ENCODE data around the gene C3. TPM values are rescaled to one million over a fixed set of nuclear protein-coding genes. Genes with fewer than 3 reads are reported as not detected.

Gene C3
- total and polyA plus RNA-seq, 2 of the 13 experiments (the other 11 are each of a cell fraction or from before 2014, with no cell fraction given), result 1,455 to 6,272 TPM

DNA sequence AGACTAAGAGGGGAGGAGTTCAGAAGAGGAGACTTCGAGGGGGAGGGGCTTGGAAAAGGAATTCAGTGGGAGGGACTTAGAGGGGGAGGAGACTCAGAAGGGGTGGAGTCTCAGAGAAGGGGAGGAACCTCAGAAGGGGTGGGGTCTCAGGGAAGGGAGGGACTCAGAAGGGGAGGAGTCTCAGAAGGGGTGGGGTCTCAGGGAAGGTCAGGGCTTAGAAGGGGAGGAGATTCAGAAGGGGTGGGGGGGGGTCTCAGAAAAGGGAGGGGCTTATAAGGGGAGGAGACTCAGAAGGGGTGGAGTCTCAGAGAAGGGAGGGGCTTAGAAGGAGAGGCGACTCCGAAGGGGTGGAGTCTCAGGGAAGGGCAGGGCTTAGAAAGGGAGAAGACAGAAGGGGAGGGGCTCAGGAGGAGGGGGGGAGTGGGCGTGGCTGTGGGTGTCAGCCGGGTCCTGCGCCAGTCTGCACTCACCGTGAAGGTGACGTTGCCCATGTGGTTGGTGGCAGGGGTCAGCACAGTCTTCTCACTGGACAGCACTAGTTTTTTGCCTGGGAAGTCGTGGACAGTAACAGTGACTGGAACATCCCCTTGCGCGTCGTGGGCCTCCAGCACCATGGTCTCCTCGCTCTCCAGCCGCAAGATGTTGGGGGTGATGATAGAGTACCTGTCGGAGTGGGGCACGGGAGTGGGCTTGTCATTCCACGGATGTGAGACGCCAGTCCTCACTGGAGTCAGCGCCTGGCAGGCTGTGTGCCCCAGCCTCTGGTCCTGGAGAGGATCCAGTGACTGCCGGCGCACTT, 1.5 kb downstream of the C3 start (continued):
- TF ChIP-seq ZNF253 (CRISPR knock-in tag; IDR thresholded peaks at IDR 0.05; ENCODE audit: borderline replicate concordance) (no peak), FUBP1 (CRISPR knock-in tag; IDR thresholded peaks at IDR 0.05; ENCODE audit: borderline replicate concordance) (no peak), ZBTB21 (CRISPR knock-in tag; IDR thresholded peaks at IDR 0.05) (no peak), ZNF674 (CRISPR knock-in tag; IDR thresholded peaks at IDR 0.05; ENCODE audit: low read depth) (no peak), ZNF468 (CRISPR knock-in tag; IDR thresholded peaks at IDR 0.05) (no peak), ZNF296 (CRISPR knock-in tag; conservative IDR thresholded peaks at IDR 0.05) (peak; percentile 72; the same call in 1 of the 2 replicates), ZNF317 (CRISPR knock-in tag; IDR thresholded peaks at IDR 0.05) (no peak), SP140L (CRISPR knock-in tag; IDR thresholded peaks at IDR 0.05; ENCODE audit: borderline replicate concordance) (no peak), FOXA1 (IDR thresholded peaks at IDR 0.05) (no peak), FOXA1 (CRISPR knock-in tag; IDR thresholded peaks at IDR 0.05) (peak; percentile 5; the same call in 1 of the 2 replicates), ZFP36 (IDR thresholded peaks at IDR 0.05; ENCODE audit: borderline replicate concordance, low read depth, low read length, partially characterized antibody) (no peak), ARNT2 (CRISPR knock-in tag; IDR thresholded peaks at IDR 0.05; ENCODE audit: low read depth) (no peak), ZNF703 (CRISPR knock-in tag; IDR thresholded peaks at IDR 0.05; ENCODE audit: borderline replicate concordance) (no peak), ZNF816 (CRISPR knock-in tag; IDR thresholded peaks at IDR 0.05; ENCODE audit: borderline replicate concordance) (no peak), KDM6A (CRISPR knock-in tag; IDR thresholded peaks at IDR 0.05; ENCODE audit: low read depth) (no peak), ZFP37 (CRISPR knock-in tag; IDR thresholded peaks at IDR 0.05; ENCODE audit: borderline replicate concordance) (peak; percentile 73; the same call in 1 of the 2 replicates), ZSCAN5A (CRISPR knock-in tag; IDR thresholded peaks at IDR 0.05; ENCODE audit: borderline replicate concordance) (no peak), ZNF747 (CRISPR knock-in tag; IDR thresholded peaks at IDR 0.05; ENCODE audit: borderline replicate concordance) (0 out of 2 replicates have a peak, but pooled peaks have one; percentile 65), RFXANK (CRISPR knock-in tag; IDR thresholded peaks at IDR 0.05) (no peak)
- TF ChIP-seq, protein P1, sequence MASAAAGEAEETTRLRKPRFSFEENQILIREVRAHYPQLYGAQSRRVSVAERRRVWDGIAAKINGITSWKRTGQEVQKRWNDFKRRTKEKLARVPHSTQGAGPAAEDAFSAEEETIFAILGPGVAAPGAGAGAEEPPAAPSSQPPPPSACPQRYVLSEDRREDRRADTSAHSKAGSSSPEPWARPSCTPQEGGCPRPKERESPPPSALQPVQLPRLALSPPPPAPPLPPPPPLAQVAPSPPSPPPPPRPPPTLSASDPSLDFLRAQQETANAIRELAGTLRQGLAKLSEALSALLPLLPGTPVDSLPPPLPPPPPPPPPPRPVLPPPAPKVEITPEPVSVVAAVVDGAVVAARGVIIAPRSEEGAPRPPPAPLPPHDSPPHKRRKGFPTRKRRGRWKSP (CRISPR knock-in tag; IDR thresholded peaks at IDR 0.05), result no peak
- TF ChIP-seq, protein P2, sequence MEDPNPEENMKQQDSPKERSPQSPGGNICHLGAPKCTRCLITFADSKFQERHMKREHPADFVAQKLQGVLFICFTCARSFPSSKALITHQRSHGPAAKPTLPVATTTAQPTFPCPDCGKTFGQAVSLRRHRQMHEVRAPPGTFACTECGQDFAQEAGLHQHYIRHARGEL (CRISPR knock-in tag; IDR thresholded peaks at IDR 0.05), result no peak
- TF ChIP-seq, protein P3, sequence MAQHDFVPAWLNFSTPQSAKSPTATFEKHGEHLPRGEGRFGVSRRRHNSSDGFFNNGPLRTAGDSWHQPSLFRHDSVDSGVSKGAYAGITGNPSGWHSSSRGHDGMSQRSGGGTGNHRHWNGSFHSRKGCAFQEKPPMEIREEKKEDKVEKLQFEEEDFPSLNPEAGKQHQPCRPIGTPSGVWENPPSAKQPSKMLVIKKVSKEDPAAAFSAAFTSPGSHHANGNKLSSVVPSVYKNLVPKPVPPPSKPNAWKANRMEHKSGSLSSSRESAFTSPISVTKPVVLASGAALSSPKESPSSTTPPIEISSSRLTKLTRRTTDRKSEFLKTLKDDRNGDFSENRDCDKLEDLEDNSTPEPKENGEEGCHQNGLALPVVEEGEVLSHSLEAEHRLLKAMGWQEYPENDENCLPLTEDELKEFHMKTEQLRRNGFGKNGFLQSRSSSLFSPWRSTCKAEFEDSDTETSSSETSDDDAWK (CRISPR knock-in tag; IDR thresholded peaks at IDR 0.05), result no peak
